ENCODE measurements around the gene TMEM217.

DNA sequence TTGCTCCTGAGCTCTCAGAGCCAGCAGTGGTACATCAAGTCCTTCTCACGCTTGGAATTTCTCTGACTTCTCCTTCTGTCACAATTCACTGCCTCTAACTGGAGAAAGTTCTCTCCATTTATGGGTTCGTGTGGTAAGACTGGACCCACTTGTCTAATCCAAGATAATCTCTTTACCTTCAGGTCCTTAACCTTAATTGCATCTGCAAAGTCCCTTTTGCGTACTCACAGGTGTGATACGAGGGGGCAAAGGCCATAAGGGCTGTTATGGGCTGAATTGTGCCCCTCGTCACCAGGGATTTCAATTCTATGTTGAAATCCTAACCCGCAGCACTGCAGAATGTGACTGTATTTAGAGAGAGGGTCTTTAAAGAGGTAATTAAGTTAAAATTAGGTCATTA lies 27.8 kb downstream of the TMEM217 start:
- TF ChIP-seq, protein P1, sequence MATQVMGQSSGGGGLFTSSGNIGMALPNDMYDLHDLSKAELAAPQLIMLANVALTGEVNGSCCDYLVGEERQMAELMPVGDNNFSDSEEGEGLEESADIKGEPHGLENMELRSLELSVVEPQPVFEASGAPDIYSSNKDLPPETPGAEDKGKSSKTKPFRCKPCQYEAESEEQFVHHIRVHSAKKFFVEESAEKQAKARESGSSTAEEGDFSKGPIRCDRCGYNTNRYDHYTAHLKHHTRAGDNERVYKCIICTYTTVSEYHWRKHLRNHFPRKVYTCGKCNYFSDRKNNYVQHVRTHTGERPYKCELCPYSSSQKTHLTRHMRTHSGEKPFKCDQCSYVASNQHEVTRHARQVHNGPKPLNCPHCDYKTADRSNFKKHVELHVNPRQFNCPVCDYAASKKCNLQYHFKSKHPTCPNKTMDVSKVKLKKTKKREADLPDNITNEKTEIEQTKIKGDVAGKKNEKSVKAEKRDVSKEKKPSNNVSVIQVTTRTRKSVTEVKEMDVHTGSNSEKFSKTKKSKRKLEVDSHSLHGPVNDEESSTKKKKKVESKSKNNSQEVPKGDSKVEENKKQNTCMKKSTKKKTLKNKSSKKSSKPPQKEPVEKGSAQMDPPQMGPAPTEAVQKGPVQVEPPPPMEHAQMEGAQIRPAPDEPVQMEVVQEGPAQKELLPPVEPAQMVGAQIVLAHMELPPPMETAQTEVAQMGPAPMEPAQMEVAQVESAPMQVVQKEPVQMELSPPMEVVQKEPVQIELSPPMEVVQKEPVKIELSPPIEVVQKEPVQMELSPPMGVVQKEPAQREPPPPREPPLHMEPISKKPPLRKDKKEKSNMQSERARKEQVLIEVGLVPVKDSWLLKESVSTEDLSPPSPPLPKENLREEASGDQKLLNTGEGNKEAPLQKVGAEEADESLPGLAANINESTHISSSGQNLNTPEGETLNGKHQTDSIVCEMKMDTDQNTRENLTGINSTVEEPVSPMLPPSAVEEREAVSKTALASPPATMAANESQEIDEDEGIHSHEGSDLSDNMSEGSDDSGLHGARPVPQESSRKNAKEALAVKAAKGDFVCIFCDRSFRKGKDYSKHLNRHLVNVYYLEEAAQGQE (IDR thresholded peaks at IDR 0.05; ENCODE audit: insufficient read depth in 1 of 2, low read depth in 2 of 2, low read length in 2 of 2) = no peak
- no peak for TF ChIP-seq SIN3A (IDR thresholded peaks at IDR 0.05; ENCODE audit: borderline replicate concordance, insufficient read depth, low read length)
